Measurements from ENCODE around the gene WDR43. TPM values are rescaled to one million over a fixed set of nuclear protein-coding genes. Genes with fewer than 3 reads are reported as not detected.

The WDR43 gene, protein sequence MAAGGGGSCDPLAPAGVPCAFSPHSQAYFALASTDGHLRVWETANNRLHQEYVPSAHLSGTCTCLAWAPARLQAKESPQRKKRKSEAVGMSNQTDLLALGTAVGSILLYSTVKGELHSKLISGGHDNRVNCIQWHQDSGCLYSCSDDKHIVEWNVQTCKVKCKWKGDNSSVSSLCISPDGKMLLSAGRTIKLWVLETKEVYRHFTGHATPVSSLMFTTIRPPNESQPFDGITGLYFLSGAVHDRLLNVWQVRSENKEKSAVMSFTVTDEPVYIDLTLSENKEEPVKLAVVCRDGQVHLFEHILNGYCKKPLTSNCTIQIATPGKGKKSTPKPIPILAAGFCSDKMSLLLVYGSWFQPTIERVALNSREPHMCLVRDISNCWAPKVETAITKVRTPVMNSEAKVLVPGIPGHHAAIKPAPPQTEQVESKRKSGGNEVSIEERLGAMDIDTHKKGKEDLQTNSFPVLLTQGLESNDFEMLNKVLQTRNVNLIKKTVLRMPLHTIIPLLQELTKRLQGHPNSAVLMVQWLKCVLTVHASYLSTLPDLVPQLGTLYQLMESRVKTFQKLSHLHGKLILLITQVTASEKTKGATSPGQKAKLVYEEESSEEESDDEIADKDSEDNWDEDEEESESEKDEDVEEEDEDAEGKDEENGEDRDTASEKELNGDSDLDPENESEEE
- total RNA-seq, result 10 to 100 TPM; 34.4 to 40.9 (median 37.6) TPM
- long read RNA-seq, donor 1, transcript WDR43-202 (18 exons, 3,533 nt), result major isoform, 12 of 15 reads
- long read RNA-seq, donor 1, partial matches to known transcripts, result 3 of 15 reads
- long read RNA-seq, donor 1, other reads (novel, unspliced or antisense), result 0 of 15 reads
- long read RNA-seq, donor 2, partial matches to known transcripts, result 4 of 9 reads
- long read RNA-seq, donor 2, other reads (novel, unspliced or antisense), result 1 of 9 reads

GRCh38 chr2:28894470-28895188 lies at the start of gene WDR43:
Gene WDR43, plus strand, starts transcription at chr2:28894667. Its CDS starts 32 bp downstream, at chr2:28894699.
- intact Hi-C loops (cut with DNase I, micrococcal nuclease), result no loop called here
- Histone ChIP-seq H3K36me3 (ENCODE audit: low read depth) (no peaks in the 10 kb centered on the region), H3K4me1 (ENCODE audit: low read depth) (peaks cover 14% of the 10 kb centered on the region), H3K9me3 (no peaks in the 10 kb centered on the region), H3K4me3 (peak within 1 kb of the TSS; percentile 97)
- ATAC-seq, result peak; percentile 99
- peak; percentile 98 to 99 (median 99) for DNase-seq
- TF ChIP-seq, protein P1, sequence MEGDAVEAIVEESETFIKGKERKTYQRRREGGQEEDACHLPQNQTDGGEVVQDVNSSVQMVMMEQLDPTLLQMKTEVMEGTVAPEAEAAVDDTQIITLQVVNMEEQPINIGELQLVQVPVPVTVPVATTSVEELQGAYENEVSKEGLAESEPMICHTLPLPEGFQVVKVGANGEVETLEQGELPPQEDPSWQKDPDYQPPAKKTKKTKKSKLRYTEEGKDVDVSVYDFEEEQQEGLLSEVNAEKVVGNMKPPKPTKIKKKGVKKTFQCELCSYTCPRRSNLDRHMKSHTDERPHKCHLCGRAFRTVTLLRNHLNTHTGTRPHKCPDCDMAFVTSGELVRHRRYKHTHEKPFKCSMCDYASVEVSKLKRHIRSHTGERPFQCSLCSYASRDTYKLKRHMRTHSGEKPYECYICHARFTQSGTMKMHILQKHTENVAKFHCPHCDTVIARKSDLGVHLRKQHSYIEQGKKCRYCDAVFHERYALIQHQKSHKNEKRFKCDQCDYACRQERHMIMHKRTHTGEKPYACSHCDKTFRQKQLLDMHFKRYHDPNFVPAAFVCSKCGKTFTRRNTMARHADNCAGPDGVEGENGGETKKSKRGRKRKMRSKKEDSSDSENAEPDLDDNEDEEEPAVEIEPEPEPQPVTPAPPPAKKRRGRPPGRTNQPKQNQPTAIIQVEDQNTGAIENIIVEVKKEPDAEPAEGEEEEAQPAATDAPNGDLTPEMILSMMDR (IDR thresholded peaks at IDR 0.05), result no peak

DNA sequence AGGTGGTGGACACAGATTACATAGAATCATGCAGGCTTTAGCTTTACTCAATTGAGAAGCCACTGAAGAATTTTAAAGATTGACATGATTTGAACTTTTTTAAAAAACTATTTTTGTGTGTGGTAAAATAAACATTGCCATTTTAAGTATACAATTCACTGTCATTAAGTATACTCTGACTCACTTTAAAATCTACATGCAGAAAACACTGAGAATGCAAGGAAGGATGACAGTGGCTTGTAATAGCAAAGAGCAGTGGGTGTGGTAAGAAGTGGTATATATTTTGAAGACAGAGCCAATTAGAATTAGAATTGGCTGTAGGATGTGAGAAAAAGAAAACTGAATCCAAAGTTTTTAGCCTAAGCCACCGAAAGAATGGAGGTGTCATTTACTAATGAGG lies 39.3 kb upstream of the WDR43 start:
- TF ChIP-seq, protein P1 (IDR thresholded peaks at IDR 0.05), result no peak
- Histone ChIP-seq H3K9me3 (no peaks in the 10 kb centered on the region), H3K36me3 (ENCODE audit: low read depth) (no peaks in the 10 kb centered on the region), H3K4me1 (ENCODE audit: low read depth) (no peaks in the 10 kb centered on the region), H3K4me3 (no peak overlapping the region)
- no peak for DNase-seq
- ATAC-seq, result no peak
- intact Hi-C loops (cut with DNase I, micrococcal nuclease), result no loop called here

- no peaks in the 10 kb centered on the region for H3K4me1 ChIP-seq (ENCODE audit: low read depth)
- intact Hi-C loops (cut with DNase I, micrococcal nuclease), result no loop called here
- no peaks in the 10 kb centered on the region for H3K9me3 ChIP-seq
- DNase-seq (no peak), ATAC-seq (no peak)
- H3K4me3 ChIP-seq, result no peak overlapping the region
- TF ChIP-seq, protein P1 (IDR thresholded peaks at IDR 0.05), result no peak
- no peaks in the 10 kb centered on the region for H3K36me3 ChIP-seq (ENCODE audit: low read depth)
Measured at GRCh38 chr2:28855977-28856376, 38.5 kb upstream of the WDR43 start.

GRCh38 chr2:28868611-28869010 lies 25.9 kb upstream of the WDR43 start:
- intact Hi-C loops (cut with DNase I, micrococcal nuclease), result no loop called here
- TF ChIP-seq, protein P1 (IDR thresholded peaks at IDR 0.05), result no peak

GRCh38 chr2:28869494-28870145 lies 24.8 kb upstream of the WDR43 start:
- H3K4me3 ChIP-seq, result peak overlapping the region; percentile 54
- H3K36me3 ChIP-seq (ENCODE audit: low read depth), result no peaks in the 10 kb centered on the region
- peaks cover 18% of the 10 kb centered on the region for H3K4me1 ChIP-seq (ENCODE audit: low read depth)
- intact Hi-C loops (cut with DNase I, micrococcal nuclease), result no loop called here
- TF ChIP-seq, protein P1 (IDR thresholded peaks at IDR 0.05), result no peak
- DNase-seq (peak in 1 of 3 donors; percentile 5), ATAC-seq (peak; percentile 37)
- no peaks in the 10 kb centered on the region for H3K9me3 ChIP-seq

More at GRCh38 chr2:28868611-28869010, 25.9 kb upstream of the WDR43 start:
- Histone ChIP-seq H3K4me1 (ENCODE audit: low read depth) (peaks cover 18% of the 10 kb centered on the region), H3K36me3 (ENCODE audit: low read depth) (no peaks in the 10 kb centered on the region), H3K9me3 (no peaks in the 10 kb centered on the region), H3K4me3 (no peak overlapping the region)
- ATAC-seq (no peak), DNase-seq (no peak)

Measured in mucosa of descending colon (tissue), 3 donors.